ENCODE data around the gene XBP1. TPM values are rescaled to one million over a fixed set of nuclear protein-coding genes. Genes with fewer than 3 reads are reported as not detected.

XBP1 gene
- total and polyA plus RNA-seq, 2 of the 13 experiments (the other 11 are each of a cell fraction or from before 2014, with no cell fraction given), result 416 to 427 TPM

DNA sequence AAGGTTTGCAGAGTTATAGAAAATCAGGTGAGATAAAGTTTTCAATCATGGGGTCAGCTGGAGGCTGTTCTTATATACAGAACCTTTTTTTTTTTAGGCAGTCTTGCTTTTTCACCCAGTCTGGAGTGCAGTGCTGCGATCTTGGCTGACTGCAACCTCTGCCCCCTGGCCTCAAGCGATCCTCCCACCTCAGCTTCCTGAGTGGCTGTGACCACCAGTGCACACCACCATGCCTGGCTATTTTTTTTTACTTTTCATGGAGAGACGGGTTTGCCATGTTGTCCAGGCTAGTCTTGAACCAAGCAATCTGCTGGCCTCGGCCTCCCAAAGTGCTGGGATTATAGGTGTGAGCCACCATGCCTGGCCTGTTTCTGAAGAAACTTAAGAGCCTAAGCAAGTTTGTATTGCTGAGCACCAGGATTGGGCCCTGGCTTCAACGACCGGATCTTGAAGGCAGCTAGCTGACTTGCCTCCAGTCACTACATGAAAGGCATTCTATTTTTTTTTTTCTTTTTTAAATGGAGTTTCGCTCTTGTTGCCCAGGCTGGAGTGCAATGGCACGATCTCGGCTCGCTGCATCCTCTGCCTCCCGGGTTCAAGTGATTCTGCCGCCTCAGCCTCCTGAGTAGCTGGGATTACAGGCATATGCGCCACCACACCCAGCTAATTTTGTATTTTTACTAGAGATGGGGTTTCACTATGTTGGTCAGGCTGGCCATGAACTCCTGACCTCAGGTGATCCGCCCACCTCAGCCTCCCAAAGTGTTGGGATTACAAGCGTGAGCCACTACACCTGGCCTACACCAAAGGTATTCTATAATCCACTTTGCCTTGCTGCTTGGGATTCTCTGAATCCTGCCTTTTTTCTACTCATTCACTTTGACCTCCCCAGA, 7.6 kb downstream of the XBP1 start (continued):
- TF ChIP-seq KIAA2018 (CRISPR knock-in tag; IDR thresholded peaks at IDR 0.05; ENCODE audit: borderline replicate concordance) (no peak), ARID3A (IDR thresholded peaks at IDR 0.05; ENCODE audit: low read depth, low read length) (no peak), ZNF256 (CRISPR knock-in tag; conservative IDR thresholded peaks at IDR 0.05) (no peak), ZNF24 (IDR thresholded peaks at IDR 0.05) (no peak), NR2F1 (CRISPR knock-in tag; IDR thresholded peaks at IDR 0.05) (peak; percentile 58 to 77; a peak in 3 of 4 replicates), CREB3 (CRISPR knock-in tag; IDR thresholded peaks at IDR 0.05) (no peak), ZNF577 (CRISPR knock-in tag; IDR thresholded peaks at IDR 0.05; ENCODE audit: borderline replicate concordance, low read depth) (no peak), ZNF841 (CRISPR knock-in tag; IDR thresholded peaks at IDR 0.05; ENCODE audit: borderline replicate concordance) (no peak), TGIF2 (CRISPR knock-in tag; IDR thresholded peaks at IDR 0.05) (no peak), ZNF446 (CRISPR knock-in tag; IDR thresholded peaks at IDR 0.05) (no peak)
- TF ChIP-seq, protein P1, sequence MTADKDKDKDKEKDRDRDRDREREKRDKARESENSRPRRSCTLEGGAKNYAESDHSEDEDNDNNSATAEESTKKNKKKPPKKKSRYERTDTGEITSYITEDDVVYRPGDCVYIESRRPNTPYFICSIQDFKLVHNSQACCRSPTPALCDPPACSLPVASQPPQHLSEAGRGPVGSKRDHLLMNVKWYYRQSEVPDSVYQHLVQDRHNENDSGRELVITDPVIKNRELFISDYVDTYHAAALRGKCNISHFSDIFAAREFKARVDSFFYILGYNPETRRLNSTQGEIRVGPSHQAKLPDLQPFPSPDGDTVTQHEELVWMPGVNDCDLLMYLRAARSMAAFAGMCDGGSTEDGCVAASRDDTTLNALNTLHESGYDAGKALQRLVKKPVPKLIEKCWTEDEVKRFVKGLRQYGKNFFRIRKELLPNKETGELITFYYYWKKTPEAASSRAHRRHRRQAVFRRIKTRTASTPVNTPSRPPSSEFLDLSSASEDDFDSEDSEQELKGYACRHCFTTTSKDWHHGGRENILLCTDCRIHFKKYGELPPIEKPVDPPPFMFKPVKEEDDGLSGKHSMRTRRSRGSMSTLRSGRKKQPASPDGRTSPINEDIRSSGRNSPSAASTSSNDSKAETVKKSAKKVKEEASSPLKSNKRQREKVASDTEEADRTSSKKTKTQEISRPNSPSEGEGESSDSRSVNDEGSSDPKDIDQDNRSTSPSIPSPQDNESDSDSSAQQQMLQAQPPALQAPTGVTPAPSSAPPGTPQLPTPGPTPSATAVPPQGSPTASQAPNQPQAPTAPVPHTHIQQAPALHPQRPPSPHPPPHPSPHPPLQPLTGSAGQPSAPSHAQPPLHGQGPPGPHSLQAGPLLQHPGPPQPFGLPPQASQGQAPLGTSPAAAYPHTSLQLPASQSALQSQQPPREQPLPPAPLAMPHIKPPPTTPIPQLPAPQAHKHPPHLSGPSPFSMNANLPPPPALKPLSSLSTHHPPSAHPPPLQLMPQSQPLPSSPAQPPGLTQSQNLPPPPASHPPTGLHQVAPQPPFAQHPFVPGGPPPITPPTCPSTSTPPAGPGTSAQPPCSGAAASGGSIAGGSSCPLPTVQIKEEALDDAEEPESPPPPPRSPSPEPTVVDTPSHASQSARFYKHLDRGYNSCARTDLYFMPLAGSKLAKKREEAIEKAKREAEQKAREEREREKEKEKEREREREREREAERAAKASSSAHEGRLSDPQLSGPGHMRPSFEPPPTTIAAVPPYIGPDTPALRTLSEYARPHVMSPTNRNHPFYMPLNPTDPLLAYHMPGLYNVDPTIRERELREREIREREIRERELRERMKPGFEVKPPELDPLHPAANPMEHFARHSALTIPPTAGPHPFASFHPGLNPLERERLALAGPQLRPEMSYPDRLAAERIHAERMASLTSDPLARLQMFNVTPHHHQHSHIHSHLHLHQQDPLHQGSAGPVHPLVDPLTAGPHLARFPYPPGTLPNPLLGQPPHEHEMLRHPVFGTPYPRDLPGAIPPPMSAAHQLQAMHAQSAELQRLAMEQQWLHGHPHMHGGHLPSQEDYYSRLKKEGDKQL (CRISPR knock-in tag; IDR thresholded peaks at IDR 0.05; ENCODE audit: low read depth), result no peak

Measured in HepG2 (cell line).